Effector memory CD4-positive, alpha-beta T cell (primary cell): Measurements from ENCODE around the gene CCDC27.

Experiments
- DNase-seq, 3 donors: peaks; one replicate each; pipeline ENCODE4 v3.0.0-alpha.2; 2020
- H3K27ac ChIP-seq: 2 replicates; pipeline ENCODE4 v1.7.0; 2013; ENCODE audit warnings: mild to moderate bottlenecking, low read length, moderate library complexity; ENCODE audit not compliant: insufficient read depth, poor library complexity, severe bottlenecking
- H3K27me3 ChIP-seq: replicated peaks from 2 replicates; pipeline ENCODE4 v1.7.0; 2013; ENCODE audit warnings: mild to moderate bottlenecking, low read length; ENCODE audit not compliant: insufficient read depth, control insufficient read depth, poor library complexity, severe bottlenecking
- H3K36me3 ChIP-seq: 2 replicates; pipeline ENCODE4 v1.7.0; 2013; ENCODE audit warnings: mild to moderate bottlenecking, low read length, moderate library complexity; ENCODE audit not compliant: control insufficient read depth, insufficient read depth
- H3K4me1 ChIP-seq: 2 replicates; pipeline ENCODE4 v1.7.0; 2013; ENCODE audit warnings: low read length, mild to moderate bottlenecking; ENCODE audit not compliant: control insufficient read depth, insufficient read depth, poor library complexity, severe bottlenecking
- H3K4me3 ChIP-seq: 2 replicates; pipeline ENCODE4 v1.7.0; 2013; ENCODE audit warnings: low read length, low read depth, mild to moderate bottlenecking; ENCODE audit not compliant: insufficient read depth, poor library complexity, severe bottlenecking
- H3K9me3 ChIP-seq: 2 replicates; pipeline ENCODE4 v1.7.0; 2013; ENCODE audit warnings: mild to moderate bottlenecking, low read length, moderate library complexity; ENCODE audit not compliant: control insufficient read depth

CCDC27 gene

DNA sequence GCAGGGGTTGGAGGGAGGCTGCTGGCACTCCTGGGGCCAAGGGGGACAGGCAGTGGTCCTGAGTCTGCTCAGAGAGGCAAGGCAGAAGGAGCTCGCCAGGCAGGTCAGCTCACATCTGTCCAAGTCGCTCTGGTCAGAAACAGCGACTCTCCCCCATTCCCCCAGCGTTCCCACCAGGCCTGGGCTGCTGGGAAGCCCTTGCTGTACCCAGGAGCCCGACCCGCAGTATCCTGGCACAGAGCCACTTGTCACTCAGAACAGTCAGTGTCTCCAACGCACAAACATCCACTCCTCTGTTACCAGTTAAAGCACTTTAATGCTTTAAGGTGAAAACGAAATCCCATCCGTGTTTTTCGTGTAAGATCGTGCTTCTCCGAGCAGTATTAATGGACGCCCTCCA lies 16.6 kb upstream of the CCDC27 start:
- Histone ChIP-seq H3K27ac (no peak overlapping the region), H3K4me1 (no peaks in the 10 kb centered on the region), H3K36me3 (peaks cover 26% of the 10 kb centered on the region), H3K9me3 (no peaks in the 10 kb centered on the region), H3K27me3 (no peaks in the 10 kb centered on the region), H3K4me3 (no peak overlapping the region)
- DNase-seq: no peak

DNA sequence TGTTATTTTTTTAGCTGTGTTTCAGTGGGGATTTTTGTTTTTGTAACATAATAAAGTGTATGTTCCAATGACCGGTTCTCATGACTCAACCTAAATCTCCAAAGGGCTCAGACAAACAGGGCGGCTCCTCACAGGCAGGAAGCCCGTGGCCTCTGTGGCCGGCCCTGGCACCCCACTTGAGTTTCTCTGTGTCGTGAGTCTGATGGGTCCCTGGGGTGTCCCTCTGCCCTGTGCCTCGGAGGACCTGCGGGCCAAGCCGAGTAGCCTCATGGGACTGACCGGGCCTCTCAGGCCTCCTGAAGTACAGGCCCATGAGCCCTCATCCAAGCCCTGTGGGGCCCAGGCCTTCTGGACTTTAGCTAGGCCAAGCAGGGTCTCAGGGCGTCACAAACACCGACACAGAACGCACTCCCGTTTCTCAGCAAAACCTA lies 16.1 kb upstream of the CCDC27 start:
- Histone ChIP-seq H3K4me3 (no peak overlapping the region), H3K4me1 (no peaks in the 10 kb centered on the region), H3K9me3 (no peaks in the 10 kb centered on the region), H3K27me3 (no peaks in the 10 kb centered on the region), H3K27ac (no peak overlapping the region), H3K36me3 (peaks cover 26% of the 10 kb centered on the region)
- DNase-seq: no peak

DNA sequence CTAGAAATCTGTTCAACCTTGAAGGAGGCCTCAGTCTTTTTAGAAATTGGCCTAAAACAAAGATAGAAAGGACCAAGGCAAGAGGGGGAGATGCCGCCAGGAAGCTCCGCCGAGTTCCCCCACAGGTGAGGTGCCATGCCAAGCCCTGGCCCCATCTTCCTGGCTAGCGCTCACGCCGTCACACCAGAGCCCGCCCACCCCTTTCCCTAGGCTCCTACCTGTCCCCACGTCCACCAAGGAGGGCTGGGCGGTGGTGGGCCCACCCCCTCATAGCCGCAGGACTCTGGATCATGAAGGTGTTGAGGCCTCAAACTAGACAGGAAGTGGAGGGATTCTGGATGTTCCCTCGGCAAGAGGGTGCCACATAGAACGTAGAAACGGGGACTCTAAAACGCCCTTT lies 15.5 kb upstream of the CCDC27 start:
- H3K9me3 ChIP-seq: no peaks in the 10 kb centered on the region
- no peak overlapping the region for H3K4me3 ChIP-seq
- H3K27me3 ChIP-seq: no peaks in the 10 kb centered on the region
- no peak overlapping the region for H3K27ac ChIP-seq
- DNase-seq: no peak
- peaks cover 26% of the 10 kb centered on the region for H3K36me3 ChIP-seq
- no peaks in the 10 kb centered on the region for H3K4me1 ChIP-seq

DNA sequence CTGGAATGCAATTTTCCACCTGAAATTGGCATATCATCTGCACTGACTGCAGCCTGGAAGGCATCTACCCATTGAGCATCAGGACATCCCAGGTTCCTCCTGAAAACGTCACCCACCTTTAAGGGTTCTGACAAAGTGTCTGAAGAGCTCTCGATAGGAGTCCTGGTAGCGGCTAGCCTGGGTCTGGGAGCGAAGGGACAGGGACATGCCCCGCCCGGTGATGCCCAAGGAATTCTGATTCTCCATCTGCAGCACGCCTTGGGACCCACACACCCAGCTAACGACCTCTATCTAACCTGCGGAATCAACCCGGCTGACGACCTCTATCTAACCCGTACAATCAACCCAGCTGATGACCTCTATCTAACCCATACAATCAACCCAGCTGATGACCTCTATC lies 13.3 kb upstream of the CCDC27 start:
- no peak for DNase-seq
- Histone ChIP-seq H3K4me1 (no peaks in the 10 kb centered on the region), H3K9me3 (no peaks in the 10 kb centered on the region), H3K27ac (no peak overlapping the region), H3K4me3 (no peak overlapping the region), H3K27me3 (no peaks in the 10 kb centered on the region), H3K36me3 (peaks cover 40% of the 10 kb centered on the region)

DNA sequence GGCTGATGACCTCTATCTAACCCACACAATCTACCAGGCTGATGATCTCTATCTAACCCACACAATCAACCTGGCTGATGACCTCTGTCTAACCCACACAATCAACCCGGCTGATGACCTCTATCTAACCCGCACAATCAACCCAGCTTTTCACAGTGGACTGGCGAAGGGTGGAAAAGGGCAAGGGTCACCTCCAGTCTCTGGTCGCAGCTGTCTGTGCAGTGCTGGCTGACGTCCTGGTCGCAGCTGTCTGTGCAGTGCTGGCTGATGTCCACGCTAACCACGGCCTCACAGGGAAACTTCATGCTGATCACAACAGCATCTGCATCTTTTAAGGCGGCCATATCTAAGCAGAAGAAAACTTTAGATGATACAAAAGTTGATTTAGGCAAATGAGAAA lies 12.2 kb upstream of the CCDC27 start:
- no peak for DNase-seq
- peaks cover 40% of the 10 kb centered on the region for H3K36me3 ChIP-seq
- H3K27ac ChIP-seq: no peak overlapping the region
- H3K4me1 ChIP-seq: no peaks in the 10 kb centered on the region
- no peaks in the 10 kb centered on the region for H3K27me3 ChIP-seq
- no peak overlapping the region for H3K4me3 ChIP-seq
- no peaks in the 10 kb centered on the region for H3K9me3 ChIP-seq

DNA sequence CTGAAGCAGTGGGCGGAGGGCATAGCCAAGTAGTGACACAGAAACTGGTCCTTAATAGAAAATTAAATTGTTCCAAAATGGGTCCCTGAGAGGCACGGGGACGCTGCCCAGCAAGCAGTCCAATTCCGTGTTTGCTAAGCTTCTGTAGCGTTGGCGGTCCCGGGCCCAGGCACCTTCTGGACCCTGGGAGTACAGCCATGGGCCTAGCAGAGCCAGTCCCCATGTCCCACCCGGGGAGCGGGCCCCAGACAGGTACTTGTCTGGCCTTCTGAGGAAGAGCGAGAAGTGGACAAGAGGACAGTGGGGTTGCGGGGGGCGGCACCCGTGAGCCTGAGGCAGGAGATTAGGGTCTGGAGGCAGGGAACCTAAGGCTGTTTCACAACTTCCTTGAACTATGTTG lies 11.5 kb upstream of the CCDC27 start:
- no peak for DNase-seq
- no peaks in the 10 kb centered on the region for H3K9me3 ChIP-seq
- H3K27ac ChIP-seq: no peak overlapping the region
- no peak overlapping the region for H3K4me3 ChIP-seq
- no peaks in the 10 kb centered on the region for H3K4me1 ChIP-seq
- no peaks in the 10 kb centered on the region for H3K27me3 ChIP-seq
- H3K36me3 ChIP-seq: peaks cover 40% of the 10 kb centered on the region

DNA sequence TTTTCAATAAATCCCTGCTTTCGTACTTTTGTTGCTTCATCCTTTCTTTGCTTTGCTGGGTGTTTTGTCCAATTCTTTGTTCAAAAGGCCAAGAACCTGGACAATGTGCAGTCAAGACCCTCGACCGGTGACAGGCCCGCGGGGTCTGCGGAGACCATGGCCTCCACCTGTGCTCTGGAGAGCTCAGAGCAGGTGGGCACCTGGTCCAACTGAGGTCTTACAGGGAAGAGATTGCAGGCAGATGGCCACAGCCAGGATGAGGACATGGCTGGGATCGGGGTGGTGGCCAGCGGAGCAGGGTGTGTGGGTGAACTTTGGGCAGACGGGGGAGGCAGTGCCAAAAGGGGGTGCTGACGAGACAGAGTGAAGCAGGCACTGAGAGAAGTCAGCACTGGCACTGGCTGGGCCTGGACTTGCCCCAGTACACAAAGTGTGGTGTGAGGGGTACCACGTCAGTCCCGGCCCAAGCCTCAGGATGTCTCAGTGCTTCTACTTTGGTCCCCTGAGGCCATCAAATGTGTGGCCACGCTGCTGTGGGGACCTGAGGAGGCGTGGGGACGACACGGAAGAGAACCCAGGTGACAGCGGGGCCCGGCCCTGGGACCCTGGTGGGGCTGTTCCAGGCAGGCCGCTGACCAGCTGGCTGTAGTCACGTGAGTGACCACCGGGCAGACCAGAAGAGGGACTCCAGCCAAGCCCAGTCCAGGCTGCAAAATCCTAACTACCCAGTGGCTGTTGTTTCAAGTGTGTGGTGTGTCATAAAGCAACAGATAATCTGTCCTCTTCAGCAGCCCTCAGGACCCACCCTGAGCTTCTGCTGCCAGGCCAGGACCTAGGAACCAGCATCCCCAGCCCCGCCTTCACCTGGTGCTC lies 10.4 kb upstream of the CCDC27 start:
- no peaks in the 10 kb centered on the region for H3K27me3 ChIP-seq
- peaks cover 5% of the 10 kb centered on the region for H3K4me1 ChIP-seq
- H3K4me3 ChIP-seq: no peak overlapping the region
- H3K36me3 ChIP-seq: peaks cover 31% of the 10 kb centered on the region
- H3K27ac ChIP-seq: no peak overlapping the region
- no peaks in the 10 kb centered on the region for H3K9me3 ChIP-seq
- DNase-seq: no peak

DNA sequence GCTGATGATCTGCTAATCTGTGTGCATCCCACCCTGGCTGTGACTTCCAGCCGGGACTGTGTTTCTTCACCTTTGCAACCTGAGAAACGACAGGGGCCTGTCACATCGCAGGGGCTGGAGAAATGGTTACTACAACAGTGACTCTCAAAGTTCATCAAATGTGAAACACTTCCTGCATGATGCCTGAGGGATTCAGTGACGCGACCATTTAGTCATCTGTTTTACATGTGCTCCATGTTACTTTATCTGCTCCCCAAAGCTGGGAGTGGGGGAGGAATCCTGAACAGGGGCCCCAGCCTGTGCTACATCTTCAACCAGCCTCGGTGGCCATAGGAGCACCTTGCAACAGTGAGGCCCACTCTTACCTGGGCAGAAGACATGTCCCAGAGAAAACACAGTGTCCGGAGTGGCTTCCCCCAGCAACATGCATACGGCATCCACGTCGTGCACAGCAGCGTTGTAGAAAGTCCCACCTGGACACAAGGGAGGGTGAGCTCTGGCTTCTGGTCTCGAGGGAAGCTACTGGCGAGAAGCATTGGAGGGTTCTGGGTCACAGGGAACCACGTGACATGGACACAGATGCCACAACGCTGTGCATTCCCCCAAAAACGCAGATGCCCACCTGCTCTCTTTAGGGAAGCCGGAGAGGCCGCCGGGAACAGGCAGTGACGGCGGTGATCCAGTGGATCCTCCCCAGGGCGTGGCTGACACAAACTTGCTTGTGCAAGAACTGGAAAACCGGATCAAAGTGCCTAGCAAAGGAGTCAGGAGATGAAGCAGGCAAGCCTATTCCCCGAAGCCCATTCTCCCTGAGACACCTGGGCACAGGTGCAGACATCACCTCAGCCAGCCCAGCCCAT lies 9.6 kb upstream of the CCDC27 start:
- Histone ChIP-seq H3K9me3 (no peaks in the 10 kb centered on the region), H3K27me3 (no peaks in the 10 kb centered on the region), H3K36me3 (peaks cover 26% of the 10 kb centered on the region), H3K4me1 (peaks cover 9% of the 10 kb centered on the region), H3K4me3 (no peak overlapping the region), H3K27ac (no peak overlapping the region)
- no peak for DNase-seq

DNA sequence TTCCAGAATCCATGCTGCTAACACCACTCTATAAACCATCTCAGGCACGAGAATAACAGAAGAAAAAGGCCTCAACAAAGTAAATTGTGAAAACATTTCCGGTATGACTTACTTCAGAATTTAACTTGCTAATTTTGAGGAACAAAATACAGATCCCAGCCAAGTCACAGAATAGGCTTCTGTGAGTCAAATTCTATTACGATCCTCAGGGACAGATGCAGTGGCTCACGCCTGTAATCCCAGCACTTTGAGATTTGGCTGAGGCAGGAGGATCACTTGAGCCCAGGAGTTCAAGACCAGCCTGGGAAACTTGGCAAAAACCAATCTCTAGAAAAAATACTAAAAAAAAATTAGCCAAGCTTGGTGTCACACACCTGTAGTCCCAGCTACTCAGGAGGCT lies 8.8 kb upstream of the CCDC27 start:
- H3K9me3 ChIP-seq: no peaks in the 10 kb centered on the region
- no peak for DNase-seq
- no peaks in the 10 kb centered on the region for H3K27me3 ChIP-seq

DNA sequence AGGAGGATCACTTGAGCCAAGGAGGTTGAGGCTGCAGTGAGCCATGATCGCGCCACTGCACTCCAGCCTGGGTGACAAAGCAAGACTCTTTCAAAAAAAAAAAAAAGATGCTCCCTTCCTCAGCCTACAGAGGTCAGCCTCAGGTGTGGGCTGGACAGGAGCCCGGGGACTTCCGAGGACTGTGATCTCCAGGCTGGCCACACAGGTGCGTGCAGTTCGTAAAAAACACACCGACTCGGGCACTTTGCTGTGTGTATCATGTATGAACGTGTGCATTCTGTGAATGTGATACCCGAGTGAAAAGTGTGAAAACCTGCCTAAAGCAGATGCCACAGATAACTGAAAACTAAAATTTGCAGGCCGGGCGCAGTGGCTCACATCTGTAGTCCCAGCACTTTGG lies 8.4 kb upstream of the CCDC27 start:
- Histone ChIP-seq H3K36me3 (peaks cover 20% of the 10 kb centered on the region), H3K27ac (no peak overlapping the region), H3K4me1 (peaks cover 13% of the 10 kb centered on the region), H3K27me3 (no peaks in the 10 kb centered on the region), H3K9me3 (no peaks in the 10 kb centered on the region), H3K4me3 (no peak overlapping the region)
- no peak for DNase-seq

More for the DNA sequence above, 8.8 kb upstream of the CCDC27 start:
- Histone ChIP-seq H3K36me3 (peaks cover 24% of the 10 kb centered on the region), H3K4me3 (no peak overlapping the region), H3K4me1 (peaks cover 13% of the 10 kb centered on the region), H3K27ac (no peak overlapping the region)
